HG03196 (cell line): Measurements from ENCODE around the gene ITGA11.
A peak's percentile ranks its signal among the peaks of the same experiment; 100 is the strongest.

Experiments used
- ATAC-seq: cut with Tn5 transposase; IDR thresholded peaks from one replicate; pipeline ENCODE4 v1.9.1; 2021; ENCODE audit not compliant: unreplicated experiment

The ITGA11 gene

DNA sequence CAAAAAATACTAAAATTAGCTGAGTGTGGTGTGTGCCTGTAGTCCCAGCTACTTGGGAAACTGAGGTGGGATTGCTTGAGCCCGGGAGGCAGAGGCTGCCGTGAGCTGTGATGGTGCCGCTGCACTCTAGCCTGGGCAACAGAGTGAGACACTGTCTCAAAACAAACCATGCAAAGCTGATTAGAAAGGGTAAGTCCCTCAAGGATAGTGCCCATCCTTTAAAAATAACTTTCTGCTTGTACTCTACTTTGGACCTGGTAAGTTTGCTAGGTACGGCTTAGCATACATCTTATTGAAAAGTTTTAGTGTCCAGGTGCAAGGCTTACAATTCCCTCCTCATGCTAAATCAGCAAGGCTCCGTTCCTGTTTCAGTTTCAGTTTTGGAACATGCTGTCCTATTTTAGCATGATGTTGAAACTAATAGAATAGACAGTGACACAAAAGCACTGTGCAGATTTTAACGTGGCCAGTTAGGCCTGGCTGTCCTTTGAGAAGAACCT is 133.0 kb downstream of the ITGA11 start:
- peak; percentile 79 for ATAC-seq

DNA sequence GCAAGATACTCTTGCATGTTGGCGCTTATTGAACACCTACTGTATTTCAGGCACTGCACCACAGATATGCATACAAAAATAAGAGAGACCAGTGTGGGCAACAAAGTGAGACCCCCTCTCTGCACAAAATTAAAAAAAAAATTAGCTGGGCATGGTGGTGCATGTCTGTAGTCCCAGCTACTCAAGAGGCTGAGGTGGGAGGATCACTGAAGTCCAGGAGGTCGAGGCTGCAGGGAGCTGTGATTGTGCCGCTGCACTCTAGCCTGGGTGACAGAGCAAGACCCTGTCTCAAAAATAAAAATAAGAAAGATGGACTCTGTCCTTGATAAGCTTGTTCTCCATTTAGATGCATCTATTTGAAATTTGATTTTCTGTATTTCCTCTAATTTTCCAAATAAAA is 133.6 kb downstream of the ITGA11 start:
- ATAC-seq = no peak

DNA sequence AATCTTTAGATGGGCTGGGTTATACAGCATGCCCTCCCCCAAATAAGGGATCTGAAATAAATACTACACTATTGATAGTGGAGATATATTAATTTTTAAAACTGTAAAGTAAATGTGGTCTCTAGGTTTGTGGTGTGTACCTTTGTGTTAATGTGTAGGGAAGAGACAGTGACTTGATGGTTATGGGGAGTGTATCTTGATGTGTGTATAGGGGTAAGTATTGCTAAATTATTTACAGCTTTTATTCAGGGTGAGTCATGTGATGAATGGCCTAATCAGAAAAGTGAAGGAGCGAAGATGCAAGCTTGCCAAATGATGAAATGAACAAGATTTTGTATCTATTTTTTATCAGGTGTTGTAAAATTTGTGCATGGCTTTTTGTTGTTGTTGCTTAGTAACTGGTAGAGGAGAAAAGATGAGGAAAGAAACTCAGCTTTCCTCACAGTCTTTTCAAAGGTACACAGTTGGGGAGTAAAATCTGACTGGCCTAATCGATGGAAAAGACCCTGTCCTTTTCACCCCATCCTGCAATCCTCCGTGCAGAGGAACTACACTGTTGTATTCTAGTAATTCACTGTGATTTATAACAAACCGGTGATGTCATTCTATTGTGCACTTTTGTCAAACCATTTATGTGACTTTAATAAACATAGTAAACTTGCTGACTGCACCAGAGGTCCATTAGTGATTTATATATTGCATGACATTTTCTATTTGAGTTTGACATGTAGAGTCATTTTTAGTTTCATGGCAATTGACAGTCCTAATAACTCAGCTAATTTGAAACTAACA is 136.8 kb downstream of the ITGA11 start:
- no peak for ATAC-seq

DNA sequence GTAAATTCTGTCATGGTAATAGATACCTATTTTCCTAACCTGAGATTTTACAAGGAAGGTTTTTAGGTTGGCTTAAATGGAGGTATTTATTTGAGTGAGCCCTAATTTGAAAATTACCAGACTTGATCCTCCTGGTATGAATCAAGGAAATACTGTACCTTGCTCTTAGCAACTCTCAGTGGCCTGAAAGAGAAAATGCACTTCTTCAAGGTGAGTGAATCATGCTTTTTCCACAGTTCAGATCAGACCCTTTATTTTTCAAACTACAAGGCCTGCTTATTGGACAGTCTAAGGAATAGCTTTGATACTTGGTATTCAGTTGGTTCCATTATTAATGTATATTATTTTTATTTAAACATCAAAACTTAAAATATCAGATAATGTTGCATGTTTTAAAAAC is 139.0 kb downstream of the ITGA11 start:
- no peak for ATAC-seq

DNA sequence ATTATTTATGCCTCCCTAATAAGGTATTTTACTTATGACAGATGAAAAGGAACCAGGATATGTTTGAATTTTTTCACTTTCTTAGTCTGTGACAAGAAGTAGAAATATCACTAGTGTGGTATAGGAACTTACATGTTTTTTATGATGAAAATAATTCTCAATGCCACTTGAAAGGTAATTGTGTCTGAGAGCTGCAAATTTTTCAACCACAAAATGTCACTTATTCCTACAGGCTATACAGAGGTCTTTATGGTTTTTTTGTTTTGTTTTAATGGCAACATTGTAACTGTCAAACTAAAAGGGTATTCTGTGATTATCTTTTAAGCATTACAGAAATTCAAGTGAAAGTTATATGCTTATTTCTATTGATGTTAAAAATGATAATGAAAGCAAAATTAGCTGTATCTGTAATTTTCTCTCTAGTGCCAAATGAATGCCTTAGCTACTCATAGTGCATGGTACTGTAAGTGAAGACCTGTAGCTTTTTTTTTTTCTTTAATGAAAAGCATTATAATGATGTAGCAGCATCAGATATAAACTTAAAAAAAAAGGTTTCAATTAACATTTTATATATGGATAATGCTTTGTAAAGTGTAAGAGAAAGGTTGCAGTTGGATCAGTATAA is 139.7 kb downstream of the ITGA11 start:
- no peak for ATAC-seq

DNA sequence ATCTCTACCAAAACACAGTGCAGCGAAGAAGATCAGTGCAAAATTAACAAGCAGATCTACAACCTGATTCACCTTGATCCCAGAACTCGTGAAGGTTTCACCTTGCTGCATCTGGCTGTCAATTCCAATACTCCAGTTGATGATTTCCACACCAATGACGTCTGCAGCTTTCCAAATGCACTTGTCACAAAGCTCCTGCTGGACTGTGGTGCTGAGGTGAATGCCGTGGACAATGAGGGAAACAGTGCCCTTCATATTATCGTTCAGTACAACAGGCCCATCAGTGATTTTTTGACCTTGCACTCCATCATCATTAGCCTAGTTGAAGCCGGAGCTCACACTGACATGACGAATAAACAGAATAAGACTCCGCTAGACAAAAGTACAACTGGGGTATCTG is 141.2 kb downstream of the ITGA11 start:
- ATAC-seq = no peak

DNA sequence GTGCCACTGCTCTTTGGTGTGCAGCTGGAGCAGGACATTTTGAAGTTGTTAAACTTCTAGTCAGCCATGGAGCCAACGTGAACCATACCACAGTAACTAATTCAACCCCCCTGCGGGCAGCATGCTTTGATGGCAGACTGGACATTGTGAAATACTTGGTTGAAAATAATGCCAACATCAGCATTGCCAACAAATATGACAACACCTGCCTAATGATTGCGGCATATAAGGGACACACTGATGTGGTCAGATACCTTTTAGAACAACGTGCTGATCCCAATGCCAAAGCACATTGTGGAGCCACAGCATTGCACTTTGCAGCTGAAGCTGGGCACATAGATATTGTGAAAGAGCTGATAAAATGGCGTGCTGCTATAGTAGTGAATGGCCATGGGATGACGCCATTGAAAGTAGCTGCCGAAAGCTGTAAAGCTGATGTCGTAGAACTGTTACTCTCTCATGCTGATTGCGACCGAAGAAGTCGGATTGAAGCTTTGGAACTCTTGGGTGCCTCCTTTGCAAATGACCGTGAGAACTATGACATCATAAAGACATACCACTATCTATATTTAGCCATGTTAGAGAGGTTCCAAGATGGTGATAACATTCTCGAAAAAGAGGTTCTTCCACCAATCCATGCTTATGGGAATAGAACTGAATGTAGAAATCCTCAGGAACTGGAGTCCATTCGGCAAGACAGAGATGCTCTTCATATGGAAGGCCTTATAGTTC is 142.2 kb downstream of the ITGA11 start:
- ATAC-seq = no peak

DNA sequence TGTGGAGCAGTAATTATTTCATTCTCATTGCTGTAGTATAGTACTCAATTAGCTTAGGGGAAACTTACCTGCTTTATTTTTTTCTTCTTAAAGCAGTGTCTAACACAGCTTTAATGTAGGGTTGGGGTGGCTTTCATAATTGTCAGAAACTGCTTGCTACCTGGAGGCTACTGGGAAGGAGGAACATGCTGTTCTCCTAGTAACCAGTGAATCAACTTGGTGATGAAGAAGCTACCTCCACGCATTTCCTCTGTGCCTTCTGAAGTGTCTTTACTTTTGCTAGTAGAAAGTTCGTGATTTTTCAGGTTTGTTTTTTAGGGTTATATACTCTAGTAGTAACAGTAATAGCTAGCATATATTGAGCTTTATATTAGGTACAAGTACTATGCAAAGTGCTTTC is 142.9 kb downstream of the ITGA11 start:
- ATAC-seq = no peak

DNA sequence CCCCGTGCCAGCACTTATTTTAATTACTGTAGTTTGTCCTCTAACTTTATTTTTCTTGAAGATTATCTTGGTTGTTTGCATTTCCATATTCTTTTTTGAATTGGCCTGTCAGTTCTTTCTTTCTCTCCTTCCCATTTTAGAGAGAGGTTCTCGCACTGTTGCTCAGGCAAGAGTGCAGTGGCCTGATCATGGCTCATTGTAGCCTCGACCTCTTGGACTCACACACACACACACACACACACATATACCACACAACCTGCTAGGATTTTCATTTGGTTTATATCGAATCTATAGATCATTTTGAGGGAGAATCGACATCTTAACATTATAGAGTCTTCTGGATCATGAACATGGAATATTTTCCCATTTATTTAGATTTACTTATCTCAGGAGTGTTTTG is 145.7 kb downstream of the ITGA11 start:
- no peak for ATAC-seq

DNA sequence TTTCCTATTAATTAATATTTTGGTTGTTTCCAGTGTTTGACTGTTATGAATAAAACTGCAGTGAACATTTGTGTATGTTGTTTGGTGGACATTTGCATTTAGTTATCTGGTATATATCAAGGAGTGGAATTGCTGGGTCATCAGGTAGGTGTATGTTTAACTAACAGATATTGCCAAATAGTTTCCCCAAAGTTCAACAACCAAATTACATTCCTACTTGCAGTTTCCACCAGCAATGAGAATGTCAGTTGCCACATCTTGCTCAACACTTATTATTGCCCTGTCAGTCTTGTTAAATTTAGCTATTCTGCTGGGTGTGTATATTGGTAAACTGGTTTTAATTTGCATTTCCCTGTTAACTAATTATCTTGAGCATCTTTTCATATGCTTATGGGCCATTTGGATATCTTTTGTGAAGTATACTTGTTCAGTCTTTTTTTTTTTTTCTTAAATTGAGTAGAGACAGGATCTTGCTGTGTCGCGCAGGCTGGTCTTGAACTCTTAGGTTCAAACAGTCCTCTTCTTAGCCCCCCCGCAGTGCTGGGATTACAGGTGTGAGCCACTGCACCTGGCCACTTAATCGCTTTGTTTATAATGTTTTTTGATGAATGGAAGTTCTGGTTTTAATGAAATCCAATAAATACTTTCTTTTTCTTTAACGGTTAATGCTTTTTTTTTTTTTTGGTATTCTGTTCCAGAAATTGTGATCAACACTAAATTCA is 146.5 kb downstream of the ITGA11 start:
- ATAC-seq = no peak

DNA sequence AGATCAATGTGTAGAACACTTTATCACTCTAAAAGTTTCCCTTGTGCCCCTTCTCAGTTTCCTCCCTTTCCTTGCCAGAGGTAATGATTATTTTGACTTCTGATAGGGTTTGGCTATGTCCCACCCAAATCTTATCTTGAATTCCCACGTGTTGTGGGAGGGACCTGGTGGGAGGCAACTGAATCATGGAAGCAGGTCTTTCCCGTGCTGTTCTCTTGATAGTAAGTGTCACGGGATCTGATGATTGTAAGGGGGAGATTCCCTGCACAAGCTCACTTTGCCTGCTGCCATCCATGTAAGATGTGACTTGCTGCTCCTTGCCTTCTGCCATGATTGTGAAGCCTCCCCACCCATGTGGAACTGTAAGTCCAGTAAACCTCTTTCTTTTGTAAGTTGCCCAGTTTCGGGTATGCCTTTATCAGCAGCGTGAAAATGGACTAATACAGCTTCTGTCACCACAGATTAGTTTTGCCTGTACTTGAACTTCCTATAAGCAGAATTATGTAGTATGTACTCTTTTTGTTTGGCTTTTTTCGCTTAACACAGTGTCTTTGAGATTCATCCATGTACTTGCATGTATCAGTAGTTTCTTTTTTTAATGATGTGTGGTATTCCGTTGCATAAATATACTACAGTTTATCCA is 147.2 kb downstream of the ITGA11 start:
- no peak for ATAC-seq

DNA sequence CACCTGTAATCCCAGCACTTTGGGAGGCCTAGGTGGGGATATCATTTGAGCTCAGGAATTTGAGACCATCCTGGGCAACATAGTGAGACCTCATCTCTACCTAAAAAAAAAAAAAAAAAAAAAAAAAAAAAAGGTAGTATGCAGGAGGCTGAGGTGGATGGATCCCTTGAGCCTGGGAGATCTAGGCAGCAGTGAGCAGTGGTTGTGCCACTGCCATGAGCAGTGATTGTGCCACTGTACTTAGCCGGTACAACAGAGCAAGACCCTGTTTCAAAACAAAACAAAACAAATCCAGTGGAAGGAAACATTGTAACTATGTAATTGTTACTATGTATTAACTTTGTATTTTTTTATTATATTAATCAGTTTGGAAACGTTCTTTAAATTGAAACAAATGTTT is 148.6 kb downstream of the ITGA11 start:
- no peak for ATAC-seq

DNA sequence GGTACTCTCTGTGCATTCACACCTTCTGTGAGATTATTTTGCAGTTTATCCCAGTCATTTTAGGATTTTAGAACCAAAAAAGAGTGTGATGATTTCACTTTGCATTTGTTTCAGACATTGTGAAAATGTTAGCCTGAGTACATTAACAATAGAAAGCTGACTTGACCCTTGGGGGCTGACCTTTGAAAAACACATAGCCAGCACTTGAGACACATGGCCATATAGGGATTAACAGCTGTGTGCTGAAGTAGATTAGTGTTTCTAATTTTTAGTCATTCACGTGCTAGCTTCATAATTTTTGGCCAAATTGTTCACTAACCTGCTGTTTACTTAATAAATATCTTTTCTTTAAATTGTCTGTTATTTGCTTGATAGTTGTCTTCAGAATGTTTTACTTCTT is 151.0 kb downstream of the ITGA11 start:
- no peak for ATAC-seq

DNA sequence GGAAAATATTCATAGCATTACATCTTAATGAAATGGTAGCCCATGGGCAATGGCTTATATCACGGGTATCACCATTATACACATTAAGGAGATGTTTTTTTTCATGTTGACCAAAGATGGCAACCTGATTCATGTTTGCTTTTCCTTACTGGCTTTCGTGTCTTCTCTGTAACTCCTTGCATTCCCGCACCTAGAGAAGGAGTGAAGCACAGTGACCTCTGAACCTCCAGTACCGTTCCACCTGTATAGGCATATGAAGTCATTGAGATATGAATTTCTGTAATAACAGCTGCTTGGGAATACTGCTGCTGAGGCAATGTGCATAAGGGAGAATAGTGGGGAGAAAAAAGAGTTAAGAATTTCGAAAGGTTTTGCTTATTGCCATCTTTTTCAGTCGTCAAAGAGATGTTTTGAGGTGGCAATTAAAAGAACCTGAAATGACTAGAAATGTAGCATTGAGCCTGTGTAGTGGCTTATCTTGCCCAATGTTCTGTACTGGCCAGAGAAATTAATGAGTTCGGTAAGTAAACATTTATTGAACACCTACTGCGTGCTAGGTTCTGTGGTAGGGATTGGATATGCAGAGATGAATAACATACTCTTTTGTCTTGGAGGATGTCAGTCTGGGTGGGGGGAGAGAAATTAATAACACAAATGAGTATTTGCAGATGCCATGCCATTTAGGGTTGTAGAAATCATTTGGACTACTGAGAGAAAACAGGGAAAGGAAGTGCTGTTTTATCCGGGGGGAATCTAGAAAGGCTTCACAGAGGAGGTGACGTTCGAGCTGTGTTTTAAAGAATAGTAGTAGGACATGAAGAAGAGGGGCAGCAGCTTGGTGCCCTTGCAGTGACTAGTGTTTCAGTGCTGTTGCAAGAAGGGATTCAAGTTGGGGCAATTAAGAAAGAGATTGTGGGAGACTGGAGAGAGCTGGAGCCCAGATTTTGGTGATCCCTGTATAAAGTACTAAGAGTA is 151.9 kb downstream of the ITGA11 start:
- no peak for ATAC-seq

DNA sequence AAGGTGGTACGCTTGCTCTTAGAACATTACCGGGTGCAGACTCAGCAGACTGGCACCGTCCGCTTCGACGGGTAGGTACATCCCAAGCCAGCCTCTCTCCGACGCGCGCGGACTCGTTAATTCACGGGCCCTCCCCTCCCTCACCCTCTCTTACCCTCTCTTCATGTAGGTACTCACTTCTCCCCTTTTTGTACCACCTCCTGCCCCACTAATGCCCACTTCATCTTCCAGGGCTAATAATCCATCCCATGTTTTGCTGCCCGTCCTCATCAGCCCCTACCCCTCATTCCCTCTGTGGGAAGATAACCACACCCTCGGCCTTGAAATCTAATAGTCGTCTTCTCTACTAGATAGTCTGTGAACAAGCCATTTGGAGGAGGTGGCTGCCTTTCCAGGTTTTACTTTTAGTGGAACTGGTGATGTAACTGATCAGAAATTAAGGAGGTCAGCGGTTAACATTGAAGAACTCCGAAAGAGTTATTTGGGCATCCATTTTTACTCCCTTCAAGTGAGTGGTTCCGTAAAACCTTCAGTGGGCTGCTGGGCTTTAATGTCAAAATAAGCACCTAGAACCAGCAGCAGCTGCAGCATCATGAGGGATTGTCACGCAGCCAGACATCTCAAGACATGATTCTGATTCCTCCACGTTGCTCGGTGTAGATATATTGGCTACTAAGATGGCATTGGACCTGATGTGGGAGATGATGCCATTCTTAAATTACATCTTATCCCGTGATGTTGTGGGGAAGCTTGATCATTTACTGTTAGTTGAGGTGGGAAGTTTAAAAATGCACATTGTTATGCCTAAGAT is 153.2 kb downstream of the ITGA11 start:
- ATAC-seq = no peak

DNA sequence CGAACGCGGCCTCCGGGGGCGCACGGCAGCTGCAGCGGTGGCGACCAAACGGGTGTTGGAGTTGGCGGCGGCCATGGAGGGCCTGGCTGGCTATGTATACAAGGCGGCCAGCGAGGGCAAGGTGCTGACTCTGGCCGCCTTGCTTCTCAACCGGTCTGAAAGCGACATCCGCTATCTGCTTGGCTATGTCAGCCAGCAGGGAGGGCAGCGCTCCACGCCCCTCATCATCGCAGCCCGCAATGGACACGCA is 153.7 kb downstream of the ITGA11 start:
- ATAC-seq = no peak

DNA sequence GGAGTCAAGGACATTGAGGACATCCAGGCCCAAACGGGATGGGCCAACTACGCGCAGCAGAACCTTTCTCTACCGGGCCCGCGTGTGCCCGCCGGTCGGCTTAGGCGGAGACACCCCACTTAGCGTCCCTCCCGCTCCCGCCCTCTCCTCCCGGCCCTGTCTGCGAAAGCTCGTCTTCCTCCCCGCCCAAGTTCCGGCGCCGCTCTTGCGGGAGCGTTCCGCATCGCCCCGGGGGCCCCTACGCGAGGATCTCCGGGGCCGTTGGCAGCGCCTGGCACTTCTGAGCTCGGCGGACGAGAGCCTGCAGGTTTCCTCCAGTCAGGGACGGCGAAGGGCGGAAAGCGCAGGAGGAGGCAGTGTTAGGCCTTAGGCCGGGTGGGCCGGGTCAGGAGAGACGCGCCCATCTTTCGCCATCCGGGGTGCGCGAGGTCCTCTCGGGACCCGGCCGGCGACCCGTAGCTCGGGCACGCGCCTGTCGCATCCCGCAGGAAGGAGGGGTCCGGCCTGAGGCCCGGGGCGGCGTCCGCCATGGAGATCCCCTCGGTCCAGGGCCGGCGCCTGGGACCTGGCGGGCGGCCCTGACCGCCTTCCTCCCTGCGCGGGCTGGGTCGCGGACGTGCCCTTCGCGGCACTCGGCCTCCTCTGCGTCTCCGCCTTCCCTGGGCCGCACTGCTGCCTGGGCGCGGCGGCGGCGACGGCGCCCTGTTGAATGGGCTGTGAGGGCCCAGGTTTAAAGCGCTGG is 154.2 kb downstream of the ITGA11 start, which contains the start of gene FEM1B:
TSS of gene FEM1B (plus strand) at position 143 of the 742 bp plus-strand sequence. CDS start 673 bp downstream, outside the sequence.
- peak; percentile 75 for ATAC-seq

DNA sequence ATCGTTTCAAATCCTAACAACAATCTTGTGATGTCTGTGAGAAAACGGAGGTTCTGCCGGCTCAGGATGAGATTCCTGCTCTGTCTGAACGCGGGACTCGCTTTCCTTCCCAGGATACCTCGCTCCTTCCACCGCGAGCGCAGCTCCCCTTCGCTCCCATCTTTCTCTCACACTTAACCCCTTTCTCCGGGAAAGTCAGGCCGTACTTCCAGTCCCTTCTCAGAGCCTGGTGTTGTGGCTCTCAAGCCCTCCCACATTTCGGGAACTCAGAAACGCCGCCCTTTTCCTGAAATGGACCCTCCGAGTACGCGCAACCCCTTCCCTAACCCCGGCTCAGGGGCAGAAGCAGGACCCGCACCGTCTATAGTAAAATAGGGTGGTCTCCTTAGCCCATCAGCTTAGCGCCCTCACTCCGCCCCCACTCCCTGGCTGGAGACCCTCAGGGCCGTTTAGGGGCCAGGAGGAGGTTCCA is 154.8 kb downstream of the ITGA11 start:
- peak; percentile 1 for ATAC-seq
